ENCODE measurements around the gene NTNG1. TPM values are rescaled to one million over a fixed set of nuclear protein-coding genes. Genes with fewer than 3 reads are reported as not detected.

The NTNG1 gene
- total RNA-seq, 1 experiment from 2014 or later: 1.5 TPM

DNA sequence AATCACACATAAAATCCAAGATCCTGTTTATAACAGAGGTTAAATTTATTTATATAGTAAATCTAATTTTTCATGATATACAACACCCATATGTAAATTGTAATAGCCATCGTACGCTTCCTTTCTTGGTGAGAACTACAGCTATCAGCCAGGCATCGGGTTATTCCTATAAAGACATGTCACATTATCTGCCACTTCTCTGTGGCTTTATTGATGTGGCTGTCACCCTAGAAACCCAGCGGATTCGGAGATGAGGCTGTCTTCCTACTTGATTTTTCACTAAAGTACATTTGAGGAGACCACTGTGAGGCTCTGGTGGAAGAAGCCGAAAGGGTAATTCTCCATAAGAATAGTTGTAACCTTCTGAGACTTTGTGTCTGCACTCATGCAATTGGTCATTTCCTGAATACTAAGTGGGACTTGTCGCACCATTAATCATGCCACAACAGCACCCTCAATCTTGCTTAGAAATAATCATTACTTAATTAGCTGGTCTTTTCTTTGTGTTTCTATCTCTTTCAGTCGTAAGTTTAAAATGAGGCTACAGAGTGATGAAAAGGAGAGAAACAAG is 106.0 kb downstream of the NTNG1 start:
- Histone ChIP-seq H3K9ac (ENCODE audit: extremely low read depth, insufficient read length, low read length) (no peak overlapping the region), H2AFZ (ENCODE audit: low read length) (no peak overlapping the region)

More for the DNA sequence above, 106.0 kb downstream of the NTNG1 start:
- Histone ChIP-seq H3K23me2 (ENCODE audit: insufficient read length, low read depth, low read length, poor library complexity, severe bottlenecking) (no peaks in the 10 kb centered on the region), H2BK20ac (ENCODE audit: low read depth, low read length, poor library complexity, severe bottlenecking) (no peak overlapping the region), H3K79me2 (ENCODE audit: insufficient read depth, low read length) (no peaks in the 10 kb centered on the region), H4K8ac (replicated peaks; ENCODE audit: insufficient read length, low read depth, low read length) (no peak overlapping the region), H2BK12ac (ENCODE audit: insufficient read length, low read depth, low read length) (no peak overlapping the region), H3T11ph (ENCODE audit: low read length) (no peak overlapping the region), H4K5ac (ENCODE audit: insufficient read length, low read depth, low read length) (no peak overlapping the region), H2BK120ac (ENCODE audit: low read depth, low read length, poor library complexity, severe bottlenecking) (no peak overlapping the region), H3K56ac (ENCODE audit: insufficient read length, low read depth, low read length) (no peak overlapping the region), H3K4me1 (ENCODE audit: insufficient read depth, low read length) (peaks cover 11% of the 10 kb centered on the region), H2AK5ac (ENCODE audit: insufficient read length, low read length) (no peak overlapping the region), H2BK15ac (ENCODE audit: low read depth, low read length) (no peak overlapping the region), H3K9me3 (ENCODE audit: control insufficient read depth, low read depth, low read length) (no peaks in the 10 kb centered on the region), H3K27me3 (ENCODE audit: insufficient read depth, low read length) (no peaks in the 10 kb centered on the region), H2BK5ac (ENCODE audit: insufficient read length, low read length) (no peak overlapping the region), H3K18ac (ENCODE audit: insufficient read length, low read depth, low read length) (no peak overlapping the region), H3K23ac (ENCODE audit: insufficient read length, low read depth, low read length) (no peak overlapping the region), H3K79me1 (ENCODE audit: insufficient read depth, low read depth, low read length, poor library complexity, severe bottlenecking) (no peaks in the 10 kb centered on the region), H4K20me1 (ENCODE audit: control insufficient read depth, insufficient read depth, insufficient read length) (no peaks in the 10 kb centered on the region), H3K4ac (ENCODE audit: low read depth, low read length) (no peak overlapping the region), H3K14ac (ENCODE audit: insufficient read depth, low read length) (no peak overlapping the region), H4K91ac (ENCODE audit: insufficient read length, low read depth, low read length) (no peak overlapping the region), H3K4me2 (ENCODE audit: insufficient read depth, insufficient read length, low read length) (no peak overlapping the region), H3K27ac (ENCODE audit: insufficient read length, low read depth, low read length) (no peak overlapping the region)
- no peak overlapping the region for H3K4me3 Mint-ChIP-seq
- H3K36me3 Mint-ChIP-seq (ENCODE audit: insufficient read depth in 1 of 3, low read depth in 3 of 3): peaks cover 0 to 2% (median 0%) of the 10 kb centered on the region in 3 experiments; a peak in 1 of 7 replicates
- no peaks in the 10 kb centered on the region for H3K9me3 Mint-ChIP-seq
- TF ChIP-seq, protein P1, sequence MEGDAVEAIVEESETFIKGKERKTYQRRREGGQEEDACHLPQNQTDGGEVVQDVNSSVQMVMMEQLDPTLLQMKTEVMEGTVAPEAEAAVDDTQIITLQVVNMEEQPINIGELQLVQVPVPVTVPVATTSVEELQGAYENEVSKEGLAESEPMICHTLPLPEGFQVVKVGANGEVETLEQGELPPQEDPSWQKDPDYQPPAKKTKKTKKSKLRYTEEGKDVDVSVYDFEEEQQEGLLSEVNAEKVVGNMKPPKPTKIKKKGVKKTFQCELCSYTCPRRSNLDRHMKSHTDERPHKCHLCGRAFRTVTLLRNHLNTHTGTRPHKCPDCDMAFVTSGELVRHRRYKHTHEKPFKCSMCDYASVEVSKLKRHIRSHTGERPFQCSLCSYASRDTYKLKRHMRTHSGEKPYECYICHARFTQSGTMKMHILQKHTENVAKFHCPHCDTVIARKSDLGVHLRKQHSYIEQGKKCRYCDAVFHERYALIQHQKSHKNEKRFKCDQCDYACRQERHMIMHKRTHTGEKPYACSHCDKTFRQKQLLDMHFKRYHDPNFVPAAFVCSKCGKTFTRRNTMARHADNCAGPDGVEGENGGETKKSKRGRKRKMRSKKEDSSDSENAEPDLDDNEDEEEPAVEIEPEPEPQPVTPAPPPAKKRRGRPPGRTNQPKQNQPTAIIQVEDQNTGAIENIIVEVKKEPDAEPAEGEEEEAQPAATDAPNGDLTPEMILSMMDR (conservative IDR thresholded peaks at IDR 0.05): no peak
- H3K27ac Mint-ChIP-seq: 0 out of 7 replicates have a peak overlapping the region, but pooled peaks of 1 of the 3 experiments have one; percentile 9
- WGBS (ENCODE audit: extremely low coverage, insufficient read length, low lambda C conversion rate): no CpG with 5 or more reads among the region's 8 CpGs
- H3K4me1 Mint-ChIP-seq: peaks cover 26 to 29% of the 10 kb centered on the region in 2 experiments
- DNase-seq: no peak
- no peaks in the 10 kb centered on the region for H3K27me3 Mint-ChIP-seq (ENCODE audit: low read depth)
